Uterus (tissue), 4 donors: ENCODE measurements around the gene ASB2. TPM values are rescaled to one million over a fixed set of nuclear protein-coding genes. Genes with fewer than 3 reads are reported as not detected.

Experiments used
- DNase-seq, 2 donors: peaks; one replicate each; pipeline ENCODE4 v3.0.0-alpha.2; 2019 to 2020
- H3K27ac ChIP-seq, 2 donors: fragments of 200-600 bp; sonication (generic); 1 replicate in 1 of 2; 2 replicates in 1 of 2; pipeline ENCODE4 v1.5.1; 2016 to 2018
- H3K27me3 ChIP-seq, 2 donors: fragments of 200-600 bp; sonication (generic); one replicate each; pipeline ENCODE4 v1.5.1; 2018 to 2019; ENCODE audit warnings: control low read depth in 1 of 2
- H3K36me3 ChIP-seq, 2 donors: fragments of 200-600 bp; sonication (generic); one replicate each; pipeline ENCODE4 v1.5.1; 2019; ENCODE audit warnings: control low read depth in 1 of 2
- H3K4me1 ChIP-seq, 2 donors: fragments of 200-600 bp; sonication (generic); one replicate each; pipeline ENCODE4 v1.5.1; 2018 to 2019; ENCODE audit warnings: control low read depth in 1 of 2
- H3K4me3 ChIP-seq, 2 donors: fragments of 200-600 bp; sonication (generic); 1 replicate in 1 of 2; 2 replicates in 1 of 2; pipeline ENCODE4 v1.5.1; 2018 to 2019; ENCODE audit warnings: mild to moderate bottlenecking in 1 of 2
- H3K9me3 ChIP-seq, 2 donors: fragments of 200-600 bp; sonication (generic); one replicate each; pipeline ENCODE4 v1.5.1; 2019; ENCODE audit warnings: control low read depth in 1 of 2
- CTCF ChIP-seq, 4 experiments: fragments of 200-600 bp in 2 of 4; fragments of 450-650 bp in 2 of 4; sonication (generic) in 2 of 4; IDR thresholded peaks; one replicate each; pipeline ENCODE4 v1.5.1; 2016 to 2019; ENCODE audit warnings: antibody characterized with exemption in 4 of 4, mild to moderate bottlenecking in 2 of 4, moderate library complexity in 1 of 4
- POLR2A ChIP-seq, 2 donors: fragments of 450-650 bp; IDR thresholded peaks; one replicate each; pipeline ENCODE4 v1.6.1; 2016; ENCODE audit warnings: antibody characterized with exemption in 2 of 2, mild to moderate bottlenecking in 1 of 2, moderate library complexity in 1 of 2
- intact Hi-C: fragments of 100-400 bp; cut with DNase I; formaldehyde crosslinking; loops from one replicate; pipeline ENCODE4 v1.15.1; 2023; ENCODE audit warnings: low total_unique reads
- total RNA-seq, 4 donors: library from RNA; depleted of rRNA in 3 of 4; stranded (reverse); fragments of >200 nt in 3 of 4; gene quantifications; one replicate each; pipeline versions ENCODE4 v1.1.0 to v1.2.4, GENCODE V29; 2014 to 2023
- donor health status: DM: yes; HTN: yes; CAD: no.

ASB2 gene
- total RNA-seq, 4 donors from 2014 or later, result 11.8 to 84.1 (median 21.0) TPM

- Histone ChIP-seq H3K27me3 (no peaks in the 10 kb centered on the region), H3K4me1 (no peaks in the 10 kb centered on the region), H3K27ac (no peak overlapping the region), H3K4me3 (no peak overlapping the region), H3K36me3 (no peaks in the 10 kb centered on the region), H3K9me3 (no peaks in the 10 kb centered on the region)
- no peak for DNase-seq
- TF ChIP-seq CTCF (IDR thresholded peaks at IDR 0.05) (peak in 1 of 4 experiments; percentile 15), POLR2A (IDR thresholded peaks at IDR 0.05) (no peak)
- intact Hi-C loops, result no loop called here
Observed at GRCh38 chr14:93936245-93936644, 40.1 kb downstream of the ASB2 start.

DNA sequence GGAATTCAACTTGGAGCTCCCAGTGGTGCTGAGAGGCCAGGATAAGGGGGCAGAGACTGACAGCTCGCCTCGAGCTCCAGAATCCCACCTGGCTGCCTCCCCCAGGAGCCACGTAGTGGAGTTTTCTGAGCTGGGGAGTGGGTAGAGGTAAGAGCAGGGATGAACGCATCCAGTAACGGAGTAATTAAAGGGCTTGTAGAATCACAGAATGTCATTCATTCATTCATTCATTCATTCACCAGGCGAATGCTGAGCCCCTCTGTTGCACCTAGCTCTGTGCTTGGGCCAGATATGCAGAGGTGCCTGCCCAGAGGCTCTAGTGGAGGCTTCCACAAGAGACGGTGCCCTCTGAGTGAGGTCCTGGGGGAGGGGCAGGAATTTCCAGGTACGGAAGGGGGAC lies 41.2 kb downstream of the ASB2 start:
- no peak overlapping the region for H3K4me3 ChIP-seq
- H3K4me1 ChIP-seq, result no peaks in the 10 kb centered on the region
- DNase-seq, result no peak
- H3K27me3 ChIP-seq, result no peaks in the 10 kb centered on the region
- H3K36me3 ChIP-seq, result no peaks in the 10 kb centered on the region
- no peak overlapping the region for H3K27ac ChIP-seq
- no peaks in the 10 kb centered on the region for H3K9me3 ChIP-seq
- TF ChIP-seq CTCF (IDR thresholded peaks at IDR 0.05) (no peak), POLR2A (IDR thresholded peaks at IDR 0.05) (no peak)
- intact Hi-C loops, result no loop called here

DNA sequence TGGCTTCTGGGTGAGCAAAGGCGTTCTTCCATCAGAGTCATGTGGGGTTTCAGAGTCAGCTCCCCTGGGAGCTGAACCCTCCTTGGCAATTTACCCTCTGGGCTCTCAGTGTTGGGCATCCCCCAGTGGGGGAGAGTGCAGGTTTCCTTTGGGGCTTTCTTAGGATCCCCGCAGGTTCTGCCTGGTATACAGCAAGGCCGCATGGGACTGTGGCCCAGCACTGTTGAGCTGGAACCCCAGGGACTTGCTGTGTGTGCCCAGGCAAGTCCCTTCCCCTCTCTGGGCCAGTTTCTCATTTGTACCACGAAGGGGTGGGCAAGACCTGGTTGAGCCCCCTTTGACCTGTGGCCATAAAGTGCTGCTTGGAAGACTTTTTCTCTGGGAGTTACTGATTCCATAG lies 43.7 kb downstream of the ASB2 start:
- Histone ChIP-seq H3K4me3 (no peak overlapping the region), H3K27ac (no peak overlapping the region), H3K4me1 (no peaks in the 10 kb centered on the region), H3K36me3 (no peaks in the 10 kb centered on the region), H3K27me3 (no peaks in the 10 kb centered on the region), H3K9me3 (no peaks in the 10 kb centered on the region)
- DNase-seq, result no peak
- intact Hi-C loops, result no loop called here
- TF ChIP-seq CTCF (IDR thresholded peaks at IDR 0.05) (no peak), POLR2A (IDR thresholded peaks at IDR 0.05) (no peak)

GRCh38 chr14:93930989-93931307 lies 45.4 kb downstream of the ASB2 start:
- intact Hi-C loops, result no loop called here
- no peaks in the 10 kb centered on the region for H3K4me1 ChIP-seq
- no peaks in the 10 kb centered on the region for H3K36me3 ChIP-seq
- no peaks in the 10 kb centered on the region for H3K9me3 ChIP-seq
- no peak overlapping the region for H3K4me3 ChIP-seq
- no peak for DNase-seq
- no peaks in the 10 kb centered on the region for H3K27me3 ChIP-seq
- no peak overlapping the region for H3K27ac ChIP-seq
- TF ChIP-seq CTCF (IDR thresholded peaks at IDR 0.05) (no peak), POLR2A (IDR thresholded peaks at IDR 0.05) (no peak)

- no peak for DNase-seq
- Histone ChIP-seq H3K4me3 (no peak overlapping the region), H3K9me3 (no peaks in the 10 kb centered on the region), H3K27me3 (no peaks in the 10 kb centered on the region), H3K36me3 (no peaks in the 10 kb centered on the region), H3K4me1 (no peaks in the 10 kb centered on the region), H3K27ac (no peak overlapping the region)
- TF ChIP-seq POLR2A (IDR thresholded peaks at IDR 0.05) (no peak), CTCF (IDR thresholded peaks at IDR 0.05) (no peak)
- intact Hi-C loops, result no loop called here
Observed at GRCh38 chr14:93930296-93930988, 45.9 kb downstream of the ASB2 start.
